DOHH2 (cell line): Measurements from ENCODE around the gene TNFAIP3.

Experiments used
- H3F3A ChIP-seq: fragments of 200-600 bp; sonication (generic), shearing (Covaris generic); 2 replicates; pipeline ENCODE4 v1.6.0; 2016; ENCODE audit warnings: antibody characterized with exemption, mild to moderate bottlenecking; ENCODE audit not compliant: control insufficient read depth, insufficient read depth
- H3K27ac ChIP-seq: fragments of 200-600 bp; sonication (generic); 2 replicates; pipeline ENCODE4 v1.5.1; 2014; ENCODE audit warnings: low read depth, mild to moderate bottlenecking, low read length, moderate library complexity
- H3K27me3 ChIP-seq: fragments of 200-600 bp; sonication (generic); 2 replicates; pipeline ENCODE4 v1.6.1; 2014; ENCODE audit warnings: mild to moderate bottlenecking, low read length, mixed read lengths; ENCODE audit not compliant: control insufficient read depth
- H3K36me3 ChIP-seq: fragments of 200-600 bp; sonication (generic); 2 replicates; pipeline ENCODE4 v1.6.1; 2014; ENCODE audit warnings: mild to moderate bottlenecking, low read length, moderate library complexity, mixed read lengths; ENCODE audit not compliant: control insufficient read depth
- H3K4me1 ChIP-seq: fragments of 200-600 bp; sonication (generic); 2 replicates; pipeline ENCODE4 v1.6.1; 2014; ENCODE audit warnings: mild to moderate bottlenecking, low read length, mixed read lengths; ENCODE audit not compliant: control insufficient read depth
- H3K4me2 ChIP-seq: fragments of 200-600 bp; sonication (generic); 2 replicates; pipeline ENCODE4 v1.6.0; 2014; ENCODE audit warnings: mild to moderate bottlenecking, low read length, moderate library complexity
- H3K4me3 ChIP-seq: fragments of 200-600 bp; sonication (generic); 2 replicates; pipeline ENCODE4 v1.5.1; 2014; ENCODE audit warnings: mild to moderate bottlenecking, low read length, mixed read lengths
- H3K79me2 ChIP-seq: fragments of 200-600 bp; sonication (generic); 2 replicates; pipeline ENCODE4 v1.6.1; 2014; ENCODE audit warnings: mild to moderate bottlenecking, low read length, mixed read lengths; ENCODE audit not compliant: control insufficient read depth
- H3K9me2 ChIP-seq: fragments of 200-600 bp; sonication (generic); replicated peaks from 2 replicates; pipeline ENCODE4 v1.6.1; 2014; ENCODE audit warnings: mild to moderate bottlenecking, low read length, mixed read lengths; ENCODE audit not compliant: control insufficient read depth
- H3K9me3 ChIP-seq: fragments of 200-600 bp; sonication (generic); 2 replicates; pipeline ENCODE4 v1.6.1; 2014; ENCODE audit warnings: antibody characterized with exemption, low read length, mixed read lengths; ENCODE audit not compliant: control insufficient read depth, insufficient read depth
- H4K20me1 ChIP-seq: fragments of 200-600 bp; sonication (generic); 2 replicates; pipeline ENCODE4 v1.6.0; 2014; ENCODE audit warnings: low read depth, mild to moderate bottlenecking, antibody characterized with exemption, low read length, moderate library complexity; ENCODE audit not compliant: control insufficient read depth, insufficient read depth
- CTCF ChIP-seq: fragments of 200-600 bp; sonication (generic); IDR thresholded peaks from one replicate; pipeline ENCODE4 v1.5.1; 2014; ENCODE audit warnings: antibody characterized with exemption, mild to moderate bottlenecking, low read depth, low read length; ENCODE audit not compliant: poor library complexity, severe bottlenecking
- EZH2phosphoT487 ChIP-seq: fragments of 200-600 bp; sonication (generic); IDR thresholded peaks from 2 replicates; pipeline ENCODE4 v1.6.1; 2017; ENCODE audit warnings: borderline replicate concordance, mild to moderate bottlenecking, antibody characterized with exemption, low read length, moderate library complexity, mixed read lengths

The TNFAIP3 gene

GRCh38 chr6:137877606-137878005 lies 10.5 kb downstream of the TNFAIP3 start:
- peaks cover 38% of the 10 kb centered on the region for H3K36me3 ChIP-seq
- H3K9me3 ChIP-seq, result no peaks in the 10 kb centered on the region
- H3K79me2 ChIP-seq, result no peaks in the 10 kb centered on the region
- no peaks in the 10 kb centered on the region for H3K27me3 ChIP-seq
- H3K27ac ChIP-seq, result no peak overlapping the region
- no peaks in the 10 kb centered on the region for H3K9me2 ChIP-seq
- peaks cover 10% of the 10 kb centered on the region for H3K4me1 ChIP-seq
- H4K20me1 ChIP-seq, result no peaks in the 10 kb centered on the region
- H3F3A ChIP-seq, result no peaks in the 10 kb centered on the region
- TF ChIP-seq CTCF (no peak), EZH2phosphoT487 (no peak)
- H3K4me3 ChIP-seq, result no peak overlapping the region
- H3K4me2 ChIP-seq, result no peak overlapping the region

- Histone ChIP-seq H3K79me2 (no peaks in the 10 kb centered on the region), H3K4me1 (peaks cover 6% of the 10 kb centered on the region), H3K4me2 (no peak overlapping the region), H3K9me2 (no peaks in the 10 kb centered on the region), H4K20me1 (no peaks in the 10 kb centered on the region), H3F3A (no peaks in the 10 kb centered on the region), H3K27me3 (no peaks in the 10 kb centered on the region), H3K9me3 (no peaks in the 10 kb centered on the region), H3K27ac (no peak overlapping the region), H3K36me3 (peaks cover 38% of the 10 kb centered on the region), H3K4me3 (no peak overlapping the region)
- TF ChIP-seq EZH2phosphoT487, result no peak
- no peak for TF ChIP-seq CTCF
These were observed 11.0 kb downstream of the TNFAIP3 start for GRCh38 chr6:137878029-137878428.

GRCh38 chr6:137878486-137879285 lies 11.6 kb downstream of the TNFAIP3 start:
- no peaks in the 10 kb centered on the region for H3F3A ChIP-seq
- H3K4me3 ChIP-seq, result no peak overlapping the region
- H3K4me1 ChIP-seq, result no peaks in the 10 kb centered on the region
- no peaks in the 10 kb centered on the region for H3K9me2 ChIP-seq
- no peaks in the 10 kb centered on the region for H3K9me3 ChIP-seq
- no peaks in the 10 kb centered on the region for H3K79me2 ChIP-seq
- TF ChIP-seq EZH2phosphoT487 (no peak), CTCF (no peak)
- no peaks in the 10 kb centered on the region for H3K27me3 ChIP-seq
- peaks cover 38% of the 10 kb centered on the region for H3K36me3 ChIP-seq
- no peaks in the 10 kb centered on the region for H4K20me1 ChIP-seq
- no peak overlapping the region for H3K4me2 ChIP-seq
- no peak overlapping the region for H3K27ac ChIP-seq
